GM10248 (cell line): ENCODE data around the gene BMP8B.
"Not testable (repeated sequence)": the region's sequence is repeated elsewhere in the genome, so short reads cannot be mapped to it uniquely, and the experiment has no call there.

Experiments
- CTCF ChIA-PET: fragments of 300-600 bp; sonication (Branson Sonifier 250); formaldehyde crosslinking; extraction: SDS; loops from one replicate; lab custom pipeline; 2021; ENCODE audit warnings: antibody characterized with exemption; lab: Yijun Ruan, JAX
- POLR2A ChIA-PET: fragments of 350-650 bp; sonication (Branson Sonifier 250); formaldehyde crosslinking; extraction: SDS; loops from one replicate; lab custom pipeline; 2020; ENCODE audit warnings: antibody characterized with exemption; lab: Yijun Ruan, JAX
- DNase-seq: peaks from one replicate; pipeline ENCODE4 v3.0.0; 2012; ENCODE audit errors: extremely low spot score
- CTCF ChIP-seq: IDR thresholded peaks from 2 replicates; pipeline ENCODE4 v1.5.1; 2012; ENCODE audit warnings: mild to moderate bottlenecking, low read depth; ENCODE audit errors: extremely low read depth, missing control alignments, control extremely low read depth

BMP8B gene

GRCh38 chr1:39825432-39825941 is 36.8 kb upstream of the BMP8B start:
- POLR2A ChIA-PET, result no interaction called here
- TF ChIP-seq CTCF, result no peak
- CTCF ChIA-PET, result interaction anchor here (0.7 to 1.3 kb wide), 9 partner anchors 11 to 149 kb away, joined by 3 to 4 read pairs (median 3); no protein-coding TSS in a partner anchor
- DNase-seq, result peak; percentile 41

GRCh38 chr1:39823450-39823849 is 34.8 kb upstream of the BMP8B start:
- POLR2A ChIA-PET, DNase-seq: not testable (repeated sequence)
- CTCF ChIA-PET, result interaction anchor here (0.8 to 7.5 kb wide), 4 partner anchors 14 to 84 kb away, joined by 3 to 34 read pairs (median 14); partner anchors contain the start of gene MYCL

GRCh38 chr1:39822146-39822545 is 33.5 kb upstream of the BMP8B start:
- POLR2A ChIA-PET, result interaction anchor here (0.6 kb wide), 2 partner anchors 20 to 246 kb away, joined by 3 to 4 read pairs; partner anchors contain the start of gene PABPC4
- CTCF ChIA-PET, result interaction anchor here (0.8 to 7.5 kb wide), 5 partner anchors 15 to 151 kb away, joined by 3 to 34 read pairs (median 8); partner anchors contain the start of gene MYCL
- DNase-seq, result no peak
- no peak for TF ChIP-seq CTCF

GRCh38 chr1:39819091-39819812 is 30.6 kb upstream of the BMP8B start:
- CTCF ChIA-PET, result interaction anchor here (1.0 to 7.7 kb wide), 8 partner anchors 12 to 153 kb away, joined by 3 to 100 read pairs (median 20); partner anchors contain the start of gene MYCL
- POLR2A ChIA-PET, result no interaction called here
- DNase-seq, result no peak
- TF ChIP-seq CTCF, result no peak

GRCh38 chr1:39818482-39818881 is 29.8 kb upstream of the BMP8B start:
- DNase-seq, result no peak
- no peak for TF ChIP-seq CTCF
- CTCF ChIA-PET, result interaction anchor here (0.7 to 7.7 kb wide), 8 partner anchors 19 to 154 kb away, joined by 3 to 100 read pairs (median 20); partner anchors contain the start of gene MYCL
- POLR2A ChIA-PET, result no interaction called here

GRCh38 chr1:39817091-39817932 is 28.6 kb upstream of the BMP8B start:
- peak; percentile 84 for DNase-seq
- CTCF ChIA-PET, result interaction anchor here (0.7 to 7.7 kb wide), 33 partner anchors 11 to 272 kb away, joined by 3 to 100 read pairs (median 4); partner anchors contain the start of gene MYCL
- TF ChIP-seq CTCF, result peak; percentile 31
- POLR2A ChIA-PET, result not testable (repeated sequence)
